Ovary (tissue), 3 donors: ENCODE measurements around the gene TRAF1.

ENCODE experiments used
- POLR2A ChIP-seq: fragments of 450-650 bp; IDR thresholded peaks from one replicate; pipeline ENCODE4 v1.6.1; 2017; ENCODE audit warnings: antibody characterized with exemption, mild to moderate bottlenecking, moderate library complexity
- TF ChIP-seq, protein P1 (sequence below), 3 donors: fragments of 450-650 bp in 2 of 3; fragments of 200-600 bp in 1 of 3; IDR thresholded peaks; one replicate each; pipeline versions ENCODE4 v1.5.1 to v1.8.0; 2016 to 2022; ENCODE audit warnings: antibody characterized with exemption in 3 of 3, mild to moderate bottlenecking in 1 of 3
- donor health status: DM: no; HTN: no; CAD: no.

DNA sequence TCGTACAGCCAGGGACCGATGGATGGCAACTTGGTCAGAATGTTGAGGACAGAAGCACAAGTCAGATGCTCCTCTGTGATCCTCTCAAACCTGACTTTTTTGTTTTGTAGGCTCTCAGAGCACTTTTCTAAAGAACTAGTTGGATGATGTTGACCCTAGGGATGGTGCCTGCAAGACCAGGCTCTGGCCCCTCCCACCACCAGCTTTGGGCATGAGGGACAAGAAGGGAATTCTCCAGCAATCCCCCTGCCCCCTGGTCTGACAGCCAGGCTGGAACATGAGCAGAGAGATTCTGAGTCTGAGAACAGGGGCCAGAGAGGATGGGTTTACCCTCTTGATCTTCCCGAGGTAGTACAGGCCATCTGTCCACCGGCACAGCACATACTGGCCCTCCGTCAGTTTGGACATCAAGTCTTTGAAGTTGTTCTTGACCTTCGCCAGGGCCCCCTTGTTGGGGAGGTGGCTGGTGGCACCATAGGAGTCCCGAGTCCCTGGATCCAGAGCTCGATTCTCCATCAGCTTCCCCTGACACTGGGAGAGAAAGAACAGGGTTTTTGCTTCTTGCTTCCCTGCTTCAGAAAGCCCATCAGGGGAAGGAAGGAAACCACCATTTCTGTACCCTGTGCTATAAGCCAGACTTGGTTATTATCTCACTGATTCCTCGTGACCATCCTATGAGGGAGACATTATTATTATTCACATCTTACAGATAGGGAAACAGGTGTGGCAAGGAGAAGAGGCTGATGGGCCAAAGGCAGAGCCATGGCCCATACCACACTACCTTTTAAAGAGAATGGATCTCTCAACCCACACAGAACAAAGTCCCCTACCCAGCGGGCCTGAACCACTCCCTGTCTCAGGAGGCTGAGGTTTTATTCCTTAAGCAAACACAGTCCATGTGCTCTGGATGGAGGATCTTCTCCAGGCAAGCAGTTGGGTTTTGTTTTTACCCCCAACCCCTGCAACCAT is 52.1 kb downstream of the TRAF1 start:
- no peak for TF ChIP-seq POLR2A
- TF ChIP-seq, protein P1, sequence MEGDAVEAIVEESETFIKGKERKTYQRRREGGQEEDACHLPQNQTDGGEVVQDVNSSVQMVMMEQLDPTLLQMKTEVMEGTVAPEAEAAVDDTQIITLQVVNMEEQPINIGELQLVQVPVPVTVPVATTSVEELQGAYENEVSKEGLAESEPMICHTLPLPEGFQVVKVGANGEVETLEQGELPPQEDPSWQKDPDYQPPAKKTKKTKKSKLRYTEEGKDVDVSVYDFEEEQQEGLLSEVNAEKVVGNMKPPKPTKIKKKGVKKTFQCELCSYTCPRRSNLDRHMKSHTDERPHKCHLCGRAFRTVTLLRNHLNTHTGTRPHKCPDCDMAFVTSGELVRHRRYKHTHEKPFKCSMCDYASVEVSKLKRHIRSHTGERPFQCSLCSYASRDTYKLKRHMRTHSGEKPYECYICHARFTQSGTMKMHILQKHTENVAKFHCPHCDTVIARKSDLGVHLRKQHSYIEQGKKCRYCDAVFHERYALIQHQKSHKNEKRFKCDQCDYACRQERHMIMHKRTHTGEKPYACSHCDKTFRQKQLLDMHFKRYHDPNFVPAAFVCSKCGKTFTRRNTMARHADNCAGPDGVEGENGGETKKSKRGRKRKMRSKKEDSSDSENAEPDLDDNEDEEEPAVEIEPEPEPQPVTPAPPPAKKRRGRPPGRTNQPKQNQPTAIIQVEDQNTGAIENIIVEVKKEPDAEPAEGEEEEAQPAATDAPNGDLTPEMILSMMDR (IDR thresholded peaks at IDR 0.05), result no peak
